Measurements from ENCODE around the gene SEC24B.

Gene SEC24B

DNA sequence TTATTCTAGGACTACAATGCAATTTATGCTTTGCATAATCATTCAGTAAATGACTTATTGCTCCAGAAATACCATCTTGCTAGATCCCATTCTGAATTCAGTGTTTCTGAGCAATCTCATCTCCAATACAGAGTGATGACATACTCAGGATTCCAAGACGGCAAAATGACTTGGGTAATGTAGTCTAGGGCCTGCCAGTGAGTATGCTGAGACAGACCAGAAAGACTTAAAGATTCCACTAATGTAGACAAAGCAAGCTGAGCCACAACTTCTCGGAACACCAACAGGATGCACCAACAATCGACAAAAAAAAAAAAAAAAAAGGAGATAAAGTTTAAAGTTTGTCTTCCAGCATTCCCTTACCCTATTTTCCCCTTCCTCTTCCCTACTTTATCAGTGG, 919 bp upstream of the SEC24B start:
- ATAC-seq = peak; percentile 70
- TF ChIP-seq ISL1 (CRISPR knock-in tag; IDR thresholded peaks at IDR 0.05) = peak; percentile 75
- TF ChIP-seq, protein P1, sequence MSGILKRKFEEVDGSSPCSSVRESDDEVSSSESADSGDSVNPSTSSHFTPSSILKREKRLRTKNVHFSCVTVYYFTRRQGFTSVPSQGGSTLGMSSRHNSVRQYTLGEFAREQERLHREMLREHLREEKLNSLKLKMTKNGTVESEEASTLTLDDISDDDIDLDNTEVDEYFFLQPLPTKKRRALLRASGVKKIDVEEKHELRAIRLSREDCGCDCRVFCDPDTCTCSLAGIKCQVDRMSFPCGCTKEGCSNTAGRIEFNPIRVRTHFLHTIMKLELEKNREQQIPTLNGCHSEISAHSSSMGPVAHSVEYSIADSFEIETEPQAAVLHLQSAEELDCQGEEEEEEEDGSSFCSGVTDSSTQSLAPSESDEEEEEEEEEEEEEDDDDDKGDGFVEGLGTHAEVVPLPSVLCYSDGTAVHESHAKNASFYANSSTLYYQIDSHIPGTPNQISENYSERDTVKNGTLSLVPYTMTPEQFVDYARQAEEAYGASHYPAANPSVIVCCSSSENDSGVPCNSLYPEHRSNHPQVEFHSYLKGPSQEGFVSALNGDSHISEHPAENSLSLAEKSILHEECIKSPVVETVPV (CRISPR knock-in tag; IDR thresholded peaks at IDR 0.05) = no peak
- TF ChIP-seq SNAI2 (CRISPR knock-in tag; IDR thresholded peaks at IDR 0.05) = no peak
- TF ChIP-seq ZC3H10 (CRISPR knock-in tag; IDR thresholded peaks at IDR 0.05) = no peak

DNA sequence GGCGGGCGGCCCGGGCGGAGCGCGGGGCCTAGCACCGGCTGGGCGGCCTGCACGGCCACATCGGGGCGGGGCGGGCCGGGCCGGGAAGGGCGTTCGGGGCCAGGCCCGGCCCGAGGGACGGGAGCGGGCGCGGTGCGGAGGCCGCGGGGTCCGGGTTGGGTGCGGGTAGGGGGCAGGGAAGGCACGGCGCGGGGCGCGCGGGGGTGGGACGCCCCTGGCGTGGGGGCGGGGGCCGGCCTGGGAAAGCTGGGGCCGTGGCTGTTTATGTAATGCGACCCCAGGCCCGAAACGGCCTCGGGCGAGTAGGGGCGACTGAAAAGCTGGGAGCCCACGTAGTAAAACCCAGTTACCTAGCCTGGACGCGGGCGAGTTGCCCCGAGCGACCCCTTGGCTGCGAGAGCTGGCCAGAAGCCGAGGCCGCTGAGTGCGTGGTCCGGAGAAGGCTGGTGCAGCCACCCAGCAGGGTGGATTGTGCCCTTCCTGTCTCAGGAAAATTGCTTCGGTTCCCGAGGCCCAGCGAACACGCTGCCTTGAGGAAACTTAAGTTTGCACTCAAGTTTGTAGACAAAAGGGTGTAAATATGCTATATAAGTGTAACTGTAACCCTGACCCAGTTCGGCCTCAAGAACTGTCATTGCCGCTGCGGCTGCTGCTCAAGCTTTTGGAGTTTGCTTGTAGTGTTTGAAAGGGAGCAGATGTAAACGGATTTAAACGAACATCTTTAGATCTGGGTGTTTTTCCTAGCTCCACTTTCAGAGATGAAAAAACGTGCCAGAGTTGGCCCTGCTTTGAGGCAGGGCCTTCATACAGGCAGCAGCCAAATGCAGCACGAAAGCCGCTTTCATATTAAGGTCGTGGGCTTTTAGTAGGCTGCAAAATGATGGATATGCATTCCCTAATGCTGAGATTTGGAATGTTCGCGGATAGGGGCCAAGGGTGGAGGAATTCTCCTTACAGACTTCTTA, 674 bp downstream of the SEC24B start:
- TF ChIP-seq TOX (CRISPR knock-in tag; IDR thresholded peaks at IDR 0.05; ENCODE audit: borderline replicate concordance) (no peak), GLIS3 (CRISPR knock-in tag; IDR thresholded peaks at IDR 0.05) (no peak), CSDC2 (CRISPR knock-in tag; IDR thresholded peaks at IDR 0.05) (no peak), TCF4 (CRISPR knock-in tag; IDR thresholded peaks at IDR 0.05; ENCODE audit: borderline replicate concordance) (no peak), PPARA (CRISPR knock-in tag; IDR thresholded peaks at IDR 0.05; ENCODE audit: borderline replicate concordance) (no peak), RARB (CRISPR knock-in tag; IDR thresholded peaks at IDR 0.05) (no peak), ZFP30 (CRISPR knock-in tag; IDR thresholded peaks at IDR 0.05) (no peak), ZC3H10 (CRISPR knock-in tag; IDR thresholded peaks at IDR 0.05) (no peak), ZNF565 (CRISPR knock-in tag; conservative IDR thresholded peaks at IDR 0.05; ENCODE audit: low read depth) (no peak), ESRRG (CRISPR knock-in tag; IDR thresholded peaks at IDR 0.05) (no peak), ZFP3 (CRISPR knock-in tag; IDR thresholded peaks at IDR 0.05) (no peak), ZNF70 (CRISPR knock-in tag; IDR thresholded peaks at IDR 0.05) (no peak), BACH2 (CRISPR knock-in tag; IDR thresholded peaks at IDR 0.05; ENCODE audit: borderline replicate concordance) (no peak), OSR1 (CRISPR knock-in tag; IDR thresholded peaks at IDR 0.05) (no peak)
- TF ChIP-seq, protein P2, sequence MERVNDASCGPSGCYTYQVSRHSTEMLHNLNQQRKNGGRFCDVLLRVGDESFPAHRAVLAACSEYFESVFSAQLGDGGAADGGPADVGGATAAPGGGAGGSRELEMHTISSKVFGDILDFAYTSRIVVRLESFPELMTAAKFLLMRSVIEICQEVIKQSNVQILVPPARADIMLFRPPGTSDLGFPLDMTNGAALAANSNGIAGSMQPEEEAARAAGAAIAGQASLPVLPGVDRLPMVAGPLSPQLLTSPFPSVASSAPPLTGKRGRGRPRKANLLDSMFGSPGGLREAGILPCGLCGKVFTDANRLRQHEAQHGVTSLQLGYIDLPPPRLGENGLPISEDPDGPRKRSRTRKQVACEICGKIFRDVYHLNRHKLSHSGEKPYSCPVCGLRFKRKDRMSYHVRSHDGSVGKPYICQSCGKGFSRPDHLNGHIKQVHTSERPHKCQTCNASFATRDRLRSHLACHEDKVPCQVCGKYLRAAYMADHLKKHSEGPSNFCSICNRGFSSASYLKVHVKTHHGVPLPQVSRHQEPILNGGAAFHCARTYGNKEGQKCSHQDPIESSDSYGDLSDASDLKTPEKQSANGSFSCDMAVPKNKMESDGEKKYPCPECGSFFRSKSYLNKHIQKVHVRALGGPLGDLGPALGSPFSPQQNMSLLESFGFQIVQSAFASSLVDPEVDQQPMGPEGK (CRISPR knock-in tag; IDR thresholded peaks at IDR 0.05; ENCODE audit: borderline replicate concordance) = no peak
- TF ChIP-seq, protein P3, sequence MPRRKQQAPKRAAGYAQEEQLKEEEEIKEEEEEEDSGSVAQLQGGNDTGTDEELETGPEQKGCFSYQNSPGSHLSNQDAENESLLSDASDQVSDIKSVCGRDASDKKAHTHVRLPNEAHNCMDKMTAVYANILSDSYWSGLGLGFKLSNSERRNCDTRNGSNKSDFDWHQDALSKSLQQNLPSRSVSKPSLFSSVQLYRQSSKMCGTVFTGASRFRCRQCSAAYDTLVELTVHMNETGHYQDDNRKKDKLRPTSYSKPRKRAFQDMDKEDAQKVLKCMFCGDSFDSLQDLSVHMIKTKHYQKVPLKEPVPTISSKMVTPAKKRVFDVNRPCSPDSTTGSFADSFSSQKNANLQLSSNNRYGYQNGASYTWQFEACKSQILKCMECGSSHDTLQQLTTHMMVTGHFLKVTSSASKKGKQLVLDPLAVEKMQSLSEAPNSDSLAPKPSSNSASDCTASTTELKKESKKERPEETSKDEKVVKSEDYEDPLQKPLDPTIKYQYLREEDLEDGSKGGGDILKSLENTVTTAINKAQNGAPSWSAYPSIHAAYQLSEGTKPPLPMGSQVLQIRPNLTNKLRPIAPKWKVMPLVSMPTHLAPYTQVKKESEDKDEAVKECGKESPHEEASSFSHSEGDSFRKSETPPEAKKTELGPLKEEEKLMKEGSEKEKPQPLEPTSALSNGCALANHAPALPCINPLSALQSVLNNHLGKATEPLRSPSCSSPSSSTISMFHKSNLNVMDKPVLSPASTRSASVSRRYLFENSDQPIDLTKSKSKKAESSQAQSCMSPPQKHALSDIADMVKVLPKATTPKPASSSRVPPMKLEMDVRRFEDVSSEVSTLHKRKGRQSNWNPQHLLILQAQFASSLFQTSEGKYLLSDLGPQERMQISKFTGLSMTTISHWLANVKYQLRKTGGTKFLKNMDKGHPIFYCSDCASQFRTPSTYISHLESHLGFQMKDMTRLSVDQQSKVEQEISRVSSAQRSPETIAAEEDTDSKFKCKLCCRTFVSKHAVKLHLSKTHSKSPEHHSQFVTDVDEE (CRISPR knock-in tag; IDR thresholded peaks at IDR 0.05) = no peak
- TF ChIP-seq, protein P1 (CRISPR knock-in tag; IDR thresholded peaks at IDR 0.05) = no peak
- TF ChIP-seq, protein P4, sequence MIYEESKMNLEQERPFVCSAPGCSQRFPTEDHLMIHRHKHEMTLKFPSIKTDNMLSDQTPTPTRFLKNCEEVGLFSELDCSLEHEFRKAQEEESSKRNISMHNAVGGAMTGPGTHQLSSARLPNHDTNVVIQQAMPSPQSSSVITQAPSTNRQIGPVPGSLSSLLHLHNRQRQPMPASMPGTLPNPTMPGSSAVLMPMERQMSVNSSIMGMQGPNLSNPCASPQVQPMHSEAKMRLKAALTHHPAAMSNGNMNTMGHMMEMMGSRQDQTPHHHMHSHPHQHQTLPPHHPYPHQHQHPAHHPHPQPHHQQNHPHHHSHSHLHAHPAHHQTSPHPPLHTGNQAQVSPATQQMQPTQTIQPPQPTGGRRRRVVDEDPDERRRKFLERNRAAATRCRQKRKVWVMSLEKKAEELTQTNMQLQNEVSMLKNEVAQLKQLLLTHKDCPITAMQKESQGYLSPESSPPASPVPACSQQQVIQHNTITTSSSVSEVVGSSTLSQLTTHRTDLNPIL (CRISPR knock-in tag; IDR thresholded peaks at IDR 0.05; ENCODE audit: low read depth) = no peak
- TF ChIP-seq, protein P5, sequence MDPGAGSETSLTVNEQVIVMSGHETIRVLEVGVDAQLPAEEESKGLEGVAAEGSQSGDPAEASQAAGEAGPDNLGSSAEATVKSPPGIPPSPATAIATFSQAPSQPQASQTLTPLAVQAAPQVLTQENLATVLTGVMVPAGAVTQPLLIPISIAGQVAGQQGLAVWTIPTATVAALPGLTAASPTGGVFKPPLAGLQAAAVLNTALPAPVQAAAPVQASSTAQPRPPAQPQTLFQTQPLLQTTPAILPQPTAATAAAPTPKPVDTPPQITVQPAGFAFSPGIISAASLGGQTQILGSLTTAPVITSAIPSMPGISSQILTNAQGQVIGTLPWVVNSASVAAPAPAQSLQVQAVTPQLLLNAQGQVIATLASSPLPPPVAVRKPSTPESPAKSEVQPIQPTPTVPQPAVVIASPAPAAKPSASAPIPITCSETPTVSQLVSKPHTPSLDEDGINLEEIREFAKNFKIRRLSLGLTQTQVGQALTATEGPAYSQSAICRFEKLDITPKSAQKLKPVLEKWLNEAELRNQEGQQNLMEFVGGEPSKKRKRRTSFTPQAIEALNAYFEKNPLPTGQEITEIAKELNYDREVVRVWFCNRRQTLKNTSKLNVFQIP (CRISPR knock-in tag; IDR thresholded peaks at IDR 0.05; ENCODE audit: borderline replicate concordance, low read depth) = no peak
- peak; percentile 34 for ATAC-seq
